GM19025 (cell line): ENCODE data around the gene EFNB3.

ENCODE experiments used
- ATAC-seq: cut with Tn5 transposase; IDR thresholded peaks from one replicate; pipeline ENCODE4 v1.9.1; 2021; ENCODE audit warnings: mild to moderate bottlenecking, low read depth, moderate library complexity; ENCODE audit not compliant: unreplicated experiment

EFNB3 gene, protein sequence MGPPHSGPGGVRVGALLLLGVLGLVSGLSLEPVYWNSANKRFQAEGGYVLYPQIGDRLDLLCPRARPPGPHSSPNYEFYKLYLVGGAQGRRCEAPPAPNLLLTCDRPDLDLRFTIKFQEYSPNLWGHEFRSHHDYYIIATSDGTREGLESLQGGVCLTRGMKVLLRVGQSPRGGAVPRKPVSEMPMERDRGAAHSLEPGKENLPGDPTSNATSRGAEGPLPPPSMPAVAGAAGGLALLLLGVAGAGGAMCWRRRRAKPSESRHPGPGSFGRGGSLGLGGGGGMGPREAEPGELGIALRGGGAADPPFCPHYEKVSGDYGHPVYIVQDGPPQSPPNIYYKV

DNA sequence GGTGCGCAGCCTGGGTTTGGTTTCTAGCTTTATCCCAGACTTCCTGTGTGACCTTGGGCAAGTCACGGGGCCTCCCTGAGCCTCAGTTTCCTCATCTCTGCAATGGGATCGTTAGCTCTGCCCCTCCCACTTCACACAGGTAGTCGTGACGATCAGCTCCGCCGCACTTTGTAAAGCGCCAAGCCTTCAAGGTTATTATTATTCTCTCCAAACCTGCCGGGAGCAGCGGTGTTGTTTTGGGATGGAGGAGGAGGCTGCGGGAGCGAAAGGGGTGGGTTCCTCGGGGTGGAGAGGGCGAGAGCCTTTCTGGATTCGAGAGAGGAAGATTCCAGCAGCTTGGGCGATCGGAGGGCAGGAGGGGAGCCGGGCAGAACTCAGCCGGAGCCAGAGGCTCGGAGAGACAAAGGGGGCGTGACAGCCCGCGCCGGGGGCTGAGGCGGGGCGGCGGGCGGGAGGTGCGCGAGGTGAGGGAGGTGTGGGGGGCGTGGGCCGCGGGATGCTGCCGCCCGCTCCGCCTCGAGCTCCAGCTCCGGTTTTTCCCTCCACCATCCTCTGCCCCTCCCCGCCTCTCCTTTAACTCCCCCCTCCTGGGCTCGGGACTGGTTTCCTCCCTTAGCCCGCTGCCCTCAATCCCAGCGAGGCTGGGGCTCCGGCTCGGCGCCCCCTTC lies at the start of gene EFNB3:
Gene EFNB3, plus strand, starts transcription at position 602 of the 668 bp plus-strand sequence. CDS start 397 bp downstream, outside the sequence.
- ATAC-seq: no peak

DNA sequence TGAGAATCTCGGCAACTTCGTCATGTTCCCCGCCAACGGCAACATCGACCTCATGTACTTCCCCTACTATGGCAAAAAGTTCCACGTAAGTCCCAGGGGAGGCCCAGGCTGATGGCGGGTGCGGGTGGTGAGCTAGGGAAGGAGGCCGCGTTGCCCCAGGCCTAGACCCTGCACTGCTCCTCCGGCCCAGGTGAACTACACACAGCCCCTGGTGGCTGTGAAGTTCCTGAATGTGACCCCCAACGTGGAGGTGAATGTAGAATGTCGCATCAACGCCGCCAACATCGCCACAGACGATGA lies 49.5 kb upstream of the EFNB3 start:
- ATAC-seq: no peak

DNA sequence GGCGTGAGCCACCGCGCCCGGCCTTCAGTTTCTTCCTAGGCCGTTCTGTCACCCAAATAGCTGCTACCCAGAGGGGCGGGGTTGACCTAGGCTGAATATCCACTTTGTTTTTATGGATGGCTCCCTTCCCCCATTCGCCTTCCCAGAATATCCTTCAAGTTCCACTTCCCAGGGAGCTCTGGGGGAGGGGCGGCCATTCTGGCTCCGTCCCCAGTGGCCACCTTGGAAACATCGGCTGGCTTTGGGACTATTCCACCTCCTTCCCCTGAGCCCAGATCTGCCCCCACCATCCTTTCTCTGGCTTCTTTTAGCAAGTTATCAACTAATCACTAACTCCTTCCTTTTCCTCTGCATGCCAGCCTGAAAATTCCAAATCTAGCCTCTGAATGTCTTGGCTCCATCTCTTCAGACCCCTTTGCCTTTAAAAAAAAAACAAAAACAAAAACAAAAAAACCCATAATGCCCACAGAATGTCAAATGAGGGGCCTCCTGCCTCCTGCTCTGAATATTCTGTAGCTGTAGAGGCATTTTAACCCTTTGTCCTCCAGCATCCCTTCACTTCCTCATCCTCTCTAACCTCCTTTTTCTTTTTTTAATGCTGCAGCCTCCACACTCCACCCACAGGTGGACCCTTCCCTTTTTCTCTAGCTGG lies 47.9 kb upstream of the EFNB3 start:
- no peak for ATAC-seq

DNA sequence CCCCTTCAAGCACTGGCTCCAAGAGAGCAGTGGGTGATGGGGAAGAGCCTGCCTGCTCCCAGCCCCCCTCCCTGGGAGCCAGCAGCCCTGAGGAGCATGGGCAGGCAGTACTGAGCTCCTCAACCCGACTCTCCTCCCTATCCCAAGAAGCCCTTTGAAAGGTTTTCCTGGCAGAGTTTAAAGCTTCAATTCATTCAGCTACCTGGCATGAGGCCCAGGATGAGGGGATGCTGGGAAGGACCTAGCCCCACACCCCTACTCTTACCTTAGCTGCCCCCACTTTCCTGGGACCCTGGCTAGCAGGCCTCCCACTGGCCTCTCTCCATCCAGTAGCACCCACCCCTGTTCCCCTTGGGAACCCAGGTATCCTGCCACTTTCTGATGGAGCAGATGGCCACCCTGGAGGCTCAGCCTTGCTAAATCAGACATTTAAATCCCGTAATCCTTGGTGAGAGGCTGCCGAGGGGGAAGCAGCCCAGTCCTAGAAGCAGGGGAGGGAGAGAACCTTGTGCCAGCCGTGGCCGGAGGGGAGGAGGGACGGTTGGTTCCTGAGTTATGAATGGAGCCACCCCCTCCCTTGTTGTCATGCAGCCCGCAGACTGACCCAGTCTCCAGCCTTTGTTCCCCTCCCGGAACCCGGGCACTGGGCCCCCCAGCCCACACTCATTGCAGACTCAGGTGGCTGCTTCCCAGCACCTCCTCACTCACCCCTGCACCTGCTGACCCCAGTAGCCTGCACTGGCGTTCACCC lies 37.2 kb upstream of the EFNB3 start:
- no peak for ATAC-seq

DNA sequence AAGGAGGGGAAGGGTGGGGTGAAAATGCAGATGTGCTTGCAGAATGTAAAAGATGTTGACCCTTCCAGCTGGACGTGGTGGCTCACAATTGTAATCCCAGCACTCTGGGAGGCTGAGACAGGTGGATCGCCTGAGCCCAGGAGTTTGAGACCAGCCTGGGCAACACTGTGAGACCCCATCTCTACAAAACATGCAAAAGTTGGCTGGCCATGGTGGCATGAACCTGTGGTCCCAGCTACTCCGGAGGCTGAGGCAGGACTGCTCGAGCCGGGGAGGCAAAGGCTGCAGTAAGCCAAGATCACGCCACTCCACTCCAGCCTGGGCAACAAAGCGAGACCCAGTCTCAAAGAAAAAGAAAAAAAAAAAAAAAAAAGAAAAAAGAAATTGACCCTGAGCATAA lies 36.5 kb upstream of the EFNB3 start:
- no peak for ATAC-seq

DNA sequence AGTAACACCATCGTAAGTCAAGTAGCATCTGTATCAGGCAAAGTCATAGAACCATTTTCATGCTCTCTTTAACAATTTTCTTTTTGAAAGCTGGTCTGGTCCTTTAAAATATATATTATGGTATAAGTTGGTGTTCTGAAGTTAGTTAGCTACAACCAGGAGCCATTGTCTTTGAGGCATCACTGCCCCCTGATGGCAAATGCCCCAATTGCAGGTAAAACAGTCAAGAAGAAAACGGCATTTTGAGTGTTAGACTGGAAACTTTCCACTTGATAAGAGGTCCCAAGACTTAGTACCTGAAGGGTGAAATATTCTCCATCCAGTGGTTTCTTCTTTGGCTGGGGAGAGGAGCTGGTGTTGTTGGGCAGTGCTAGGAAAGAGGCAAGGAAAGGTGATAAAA lies 31.8 kb upstream of the EFNB3 start:
- no peak for ATAC-seq

DNA sequence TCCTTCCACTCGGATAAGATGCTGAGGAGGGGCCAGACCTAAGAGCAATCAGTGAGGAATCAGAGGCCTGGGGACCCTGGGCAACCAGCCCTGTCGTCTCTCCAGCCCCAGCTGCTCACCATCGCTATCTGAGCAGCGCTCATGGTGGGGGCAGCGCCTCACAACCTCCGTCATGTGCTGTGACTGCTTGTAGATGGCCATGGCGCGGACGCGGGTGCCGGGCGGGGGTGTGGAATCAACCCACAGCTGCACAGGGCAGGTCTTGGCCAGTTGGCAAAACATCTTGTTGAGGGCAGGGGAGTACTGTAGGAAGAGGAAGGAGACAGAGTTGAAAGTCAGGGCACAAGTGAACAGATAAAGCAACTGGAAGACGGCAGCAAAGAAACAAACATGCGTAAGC lies 30.1 kb upstream of the EFNB3 start:
- ATAC-seq: no peak

DNA sequence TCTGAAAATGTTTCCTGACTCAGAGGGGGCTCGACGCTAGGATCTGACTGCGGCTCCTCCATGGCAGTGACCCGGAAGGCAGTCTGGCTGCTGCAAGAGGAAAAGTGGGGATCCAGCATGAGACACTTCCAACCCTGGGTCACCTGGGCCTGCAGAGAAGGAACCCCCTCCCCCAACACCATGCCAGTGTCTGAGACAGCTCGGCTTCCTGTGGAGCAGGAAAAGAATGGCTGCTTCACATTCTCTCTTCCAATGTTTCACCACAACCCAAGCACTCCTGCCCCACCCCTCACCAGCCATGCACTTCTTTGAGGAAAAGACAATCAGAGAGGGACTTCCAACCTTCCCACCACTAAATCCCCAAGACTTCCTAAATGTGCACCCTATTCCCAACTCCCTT lies 28.5 kb upstream of the EFNB3 start:
- ATAC-seq: no peak

DNA sequence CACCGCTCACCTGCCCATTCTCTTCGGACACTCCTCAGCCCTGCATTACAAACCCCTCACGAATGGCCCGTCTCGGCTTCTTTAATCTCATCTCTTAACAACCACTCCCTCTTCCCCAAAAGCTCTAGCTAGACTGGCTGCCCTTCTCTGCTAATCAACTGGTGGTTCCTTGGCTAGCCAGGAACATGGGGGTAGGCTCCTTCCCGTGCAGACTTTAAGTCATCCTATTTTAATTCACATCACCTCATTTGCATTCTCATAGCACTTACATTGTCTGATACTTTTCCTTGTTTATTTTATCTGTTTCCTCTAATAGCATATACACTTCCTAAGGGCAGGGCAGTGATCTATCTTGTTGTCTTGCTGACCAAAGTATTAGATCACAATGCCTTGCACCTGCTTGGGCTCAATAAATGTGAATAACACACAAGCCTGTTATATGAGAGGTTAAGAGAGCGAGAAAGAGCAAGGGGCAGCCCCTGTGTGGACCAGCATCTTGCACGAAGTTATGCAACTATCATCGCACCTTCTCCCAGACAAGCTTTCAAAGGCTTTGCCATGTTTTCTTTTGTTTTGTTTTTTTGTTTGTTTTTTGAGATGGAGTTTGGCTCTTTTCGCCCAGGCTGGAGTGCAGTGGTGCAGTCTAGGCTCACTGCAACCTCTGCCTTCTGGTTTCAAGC lies 27.5 kb upstream of the EFNB3 start:
- no peak for ATAC-seq

DNA sequence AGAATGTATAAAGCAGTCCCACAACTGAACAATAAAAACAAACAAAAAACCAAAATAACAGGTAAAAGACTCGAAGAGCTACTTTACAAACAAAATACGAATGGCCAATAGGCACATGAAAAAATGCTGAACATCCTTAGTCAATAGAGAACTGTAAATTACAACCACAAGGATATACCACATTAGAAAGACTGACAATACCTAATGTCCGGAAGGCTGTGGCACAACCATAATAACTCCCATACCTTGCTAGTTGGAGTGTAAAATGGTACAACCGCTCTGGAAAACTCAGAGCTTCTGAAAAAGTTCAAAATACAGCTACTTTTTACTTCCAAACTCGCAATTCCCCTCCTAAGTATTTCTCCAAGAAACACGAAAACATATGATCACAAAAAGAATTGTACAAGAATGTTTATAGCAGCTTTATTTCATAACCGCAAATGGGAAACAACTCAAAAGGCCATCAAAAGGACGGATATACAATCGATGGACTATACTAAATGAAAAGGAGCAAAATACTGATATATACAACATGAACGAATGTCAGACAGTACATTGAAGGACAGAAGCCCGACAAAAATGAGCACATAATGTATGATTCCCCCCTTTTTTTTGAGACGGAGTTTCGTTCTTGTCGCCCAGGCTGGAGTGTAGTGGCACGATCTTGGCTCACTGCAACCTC lies 20.0 kb upstream of the EFNB3 start:
- ATAC-seq: no peak

DNA sequence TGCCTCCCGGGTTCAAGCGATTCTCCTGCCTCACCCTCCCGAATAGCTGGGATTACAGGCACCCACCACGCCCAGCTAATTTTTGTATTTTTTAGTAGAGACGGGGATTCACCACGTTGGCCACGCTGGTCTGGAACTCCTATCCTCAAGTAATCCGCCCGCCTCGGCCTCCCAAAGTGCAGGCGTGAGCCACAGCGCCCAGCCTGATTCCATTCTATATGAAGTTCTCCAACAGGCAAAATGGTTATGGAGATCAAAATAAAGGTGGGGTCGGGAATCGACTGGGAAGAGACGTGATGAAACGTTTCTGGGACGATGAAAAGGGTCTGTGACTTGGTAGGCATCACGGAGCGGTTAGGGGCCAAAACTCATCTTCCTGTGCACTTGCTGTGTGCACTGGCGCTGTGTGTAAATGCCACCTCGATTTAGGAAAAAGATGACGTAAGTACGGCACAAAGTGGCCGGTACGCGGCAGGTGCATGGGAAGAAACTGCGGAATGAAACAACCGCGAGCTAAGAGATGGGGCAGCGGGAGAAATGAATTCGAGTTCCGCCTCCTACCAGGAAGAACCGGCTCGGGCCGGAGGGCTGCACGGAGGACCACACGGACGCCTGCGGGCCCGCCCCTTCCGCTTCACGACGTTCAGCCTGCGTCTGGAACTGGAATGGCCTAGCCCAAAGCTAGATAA lies 19.3 kb upstream of the EFNB3 start:
- ATAC-seq: peak; percentile 56

DNA sequence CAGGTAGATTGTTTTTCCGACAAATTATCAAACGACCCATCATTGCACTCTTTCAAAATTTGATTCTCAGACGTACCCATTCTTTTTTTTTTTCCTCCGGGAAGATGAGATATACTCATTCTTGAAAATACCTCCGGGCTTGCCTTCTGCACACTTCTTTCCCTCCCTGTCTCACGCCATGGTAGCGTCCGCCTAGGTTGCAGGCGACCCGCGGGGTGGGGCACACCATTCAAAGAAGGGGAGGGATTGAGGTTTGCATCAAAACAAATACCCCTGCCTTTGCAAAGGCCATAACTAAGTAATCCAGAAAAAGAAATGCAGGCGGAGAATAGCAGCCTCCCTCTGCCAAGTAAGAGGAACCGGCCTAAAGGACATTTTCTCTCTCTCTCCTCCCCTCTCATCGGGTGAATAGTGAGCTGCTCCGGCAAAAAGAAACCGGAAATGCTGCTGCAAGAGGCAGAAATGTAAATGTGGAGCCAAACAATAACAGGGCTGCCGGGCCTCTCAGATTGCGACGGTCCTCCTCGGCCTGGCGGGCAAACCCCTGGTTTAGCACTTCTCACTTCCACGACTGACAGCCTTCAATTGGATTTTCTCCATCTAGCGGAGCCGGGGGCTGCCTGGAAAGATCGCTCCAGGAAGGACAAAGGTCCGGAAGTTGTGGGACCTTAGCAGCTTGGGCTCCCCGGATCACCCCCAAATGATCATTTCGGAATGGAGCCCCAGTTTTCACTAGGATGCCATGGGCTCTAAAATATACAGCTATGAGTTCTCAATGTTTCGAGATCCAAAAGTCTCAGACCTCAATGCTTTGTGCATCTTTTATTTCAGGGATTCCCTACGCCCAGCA lies 18.6 kb upstream of the EFNB3 start:
- peak; percentile 47 for ATAC-seq

DNA sequence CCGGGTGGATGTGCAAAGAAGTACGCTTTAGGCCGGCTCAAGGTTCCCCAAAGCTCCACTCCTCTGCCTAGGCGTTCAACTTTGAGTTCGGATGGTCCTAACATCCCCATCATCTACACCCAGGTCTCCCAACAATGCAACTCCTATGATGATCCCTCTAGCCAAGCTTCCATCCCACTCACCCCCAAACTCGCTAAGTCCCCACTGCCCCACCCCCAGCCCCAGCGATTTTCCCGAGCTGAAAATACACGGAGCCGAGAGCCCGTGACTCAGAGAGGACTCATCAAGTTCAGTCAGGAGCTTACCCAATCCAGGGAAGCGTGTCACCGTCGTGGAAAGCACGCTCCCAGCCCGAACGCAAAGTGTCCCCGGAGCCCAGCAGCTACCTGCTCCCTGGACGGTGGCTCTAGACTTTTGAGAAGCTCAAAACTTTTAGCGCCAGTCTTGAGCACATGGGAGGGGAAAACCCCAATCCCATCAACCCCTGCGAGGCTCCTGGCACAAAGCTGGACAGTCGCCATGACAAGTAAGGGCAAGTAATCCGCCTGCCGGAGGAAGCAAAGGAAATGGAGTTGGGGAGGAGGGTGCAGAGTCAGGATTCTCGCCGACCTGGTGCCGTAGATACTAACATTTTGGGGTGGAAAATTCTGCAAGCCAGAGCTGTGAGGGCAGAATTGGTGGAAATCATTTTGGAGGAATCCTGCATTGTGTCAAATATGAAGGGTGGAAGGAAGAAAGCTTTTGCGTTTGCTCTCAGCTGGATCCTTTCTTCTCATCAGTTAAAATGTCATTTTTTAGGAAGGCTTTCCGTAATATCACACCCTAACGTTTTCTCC lies 17.7 kb upstream of the EFNB3 start, which contains the start of gene TP53:
Gene TP53, minus strand, starts transcription at position 419 of the 836 bp plus-strand sequence. CDS start 10,896 bp downstream, outside the sequence.
- no peak for ATAC-seq

DNA sequence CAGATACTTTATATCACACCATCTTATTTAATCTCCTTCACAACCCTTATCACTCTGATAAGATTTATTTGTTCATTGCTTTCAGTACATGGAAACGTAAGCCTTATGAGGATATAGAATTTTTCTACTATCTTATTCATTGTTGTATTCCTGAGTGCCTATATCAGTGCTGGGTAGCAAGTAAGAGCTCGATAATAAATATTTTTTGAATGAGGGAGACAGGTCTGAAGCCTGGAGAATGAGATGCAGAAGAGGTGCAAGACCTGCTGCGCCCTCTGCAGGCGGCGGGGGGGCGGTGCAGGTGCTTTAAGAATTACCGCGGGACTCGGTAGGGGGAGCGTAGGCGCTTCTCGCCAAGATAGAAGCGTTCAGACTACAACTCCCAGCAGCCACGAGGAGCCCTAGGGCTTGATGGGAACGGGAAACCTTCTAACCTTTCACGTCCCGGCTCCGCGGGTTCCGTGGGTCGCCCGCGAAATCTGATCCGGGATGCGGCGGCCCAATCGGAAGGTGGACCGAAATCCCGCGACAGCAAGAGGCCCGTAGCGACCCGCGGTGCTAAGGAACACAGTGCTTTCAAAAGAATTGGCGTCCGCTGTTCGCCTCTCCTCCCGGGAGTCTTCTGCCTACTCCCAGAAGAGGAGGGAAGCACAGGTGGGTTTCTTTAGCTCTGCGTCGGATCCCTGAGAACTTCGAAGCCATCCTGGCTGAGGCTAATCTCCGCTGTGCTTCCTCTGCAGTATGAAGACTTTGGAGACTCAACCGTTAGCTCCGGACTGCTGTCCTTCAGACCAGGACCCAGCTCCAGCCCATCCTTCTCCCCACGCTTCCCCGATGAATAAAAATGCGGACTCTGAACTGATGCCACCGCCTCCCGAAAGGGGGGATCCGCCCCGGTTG lies 16.8 kb upstream of the EFNB3 start, which contains the start of gene WRAP53:
Gene WRAP53, plus strand, starts transcription at position 570 of the 900 bp plus-strand sequence. Its CDS starts 172 bp downstream, at position 742.
- ATAC-seq: peak; percentile 70

DNA sequence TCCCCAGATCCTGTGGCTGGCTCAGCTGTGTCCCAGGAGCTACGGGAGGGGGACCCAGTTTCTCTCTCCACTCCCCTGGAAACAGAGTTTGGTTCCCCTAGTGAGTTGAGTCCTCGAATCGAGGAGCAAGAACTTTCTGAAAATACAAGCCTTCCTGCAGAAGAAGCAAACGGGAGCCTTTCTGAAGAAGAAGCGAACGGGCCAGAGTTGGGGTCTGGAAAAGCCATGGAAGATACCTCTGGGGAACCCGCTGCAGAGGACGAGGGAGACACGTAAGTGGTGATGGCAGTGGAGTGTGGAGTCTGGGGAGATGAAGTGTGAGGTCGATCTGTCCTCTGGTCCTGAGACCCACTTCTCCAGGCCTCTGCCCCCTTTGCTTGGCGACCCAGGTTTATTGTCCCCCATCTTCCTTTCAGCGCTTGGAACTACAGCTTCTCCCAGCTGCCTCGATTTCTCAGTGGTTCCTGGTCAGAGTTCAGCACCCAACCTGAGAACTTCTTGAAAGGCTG lies 16.1 kb upstream of the EFNB3 start:
- ATAC-seq: no peak

DNA sequence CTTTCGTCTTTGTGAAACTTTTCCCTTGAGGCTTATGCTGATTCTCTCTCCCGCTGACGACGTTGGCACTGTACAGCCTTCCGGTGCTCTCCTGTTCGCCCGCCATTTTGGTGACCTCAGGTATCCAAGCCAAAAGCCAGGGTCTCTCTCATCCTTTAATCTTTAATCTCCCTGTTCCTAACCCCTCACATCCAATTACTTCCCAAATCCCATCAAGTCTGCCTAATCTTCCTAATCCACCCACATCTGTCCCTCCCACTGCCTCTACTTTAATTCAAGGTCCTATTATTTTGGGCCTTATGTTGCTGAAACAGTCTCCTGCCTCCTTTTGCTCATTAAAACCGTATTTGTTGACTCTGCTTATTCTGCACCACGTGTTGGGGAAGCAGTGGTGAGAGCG lies 9.4 kb upstream of the EFNB3 start:
- no peak for ATAC-seq
